GM19395 (cell line): ENCODE measurements around the gene G6PC3.
"Not testable (repeated sequence)": the region's sequence is repeated elsewhere in the genome, so short reads cannot be mapped to it uniquely, and the experiment has no call there.

ENCODE experiments used
- ATAC-seq: cut with Tn5 transposase; IDR thresholded peaks from one replicate; pipeline ENCODE4 v1.9.1; 2021; ENCODE audit warnings: mild to moderate bottlenecking, moderate library complexity; ENCODE audit not compliant: unreplicated experiment

G6PC3 gene

DNA sequence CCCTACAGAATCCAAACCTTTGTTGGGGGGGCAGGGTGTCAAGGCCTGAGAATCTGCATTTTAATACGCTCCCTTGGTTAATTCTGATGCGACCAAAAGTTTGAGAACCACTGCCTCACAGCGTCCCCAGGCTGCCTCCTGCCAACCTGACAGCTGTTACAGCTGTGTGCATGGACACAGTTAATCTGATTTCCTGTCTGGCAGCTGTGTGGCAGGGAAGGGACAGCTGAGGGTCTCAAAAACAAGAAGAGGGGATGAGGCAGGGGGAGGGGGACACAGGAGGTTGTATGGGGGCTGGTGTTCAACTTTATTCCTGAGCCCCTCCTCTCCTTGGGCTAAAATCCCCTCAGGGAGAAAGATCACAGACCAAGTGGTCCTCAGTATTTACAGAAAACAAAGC is 35.4 kb downstream of the G6PC3 start:
- no peak for ATAC-seq

DNA sequence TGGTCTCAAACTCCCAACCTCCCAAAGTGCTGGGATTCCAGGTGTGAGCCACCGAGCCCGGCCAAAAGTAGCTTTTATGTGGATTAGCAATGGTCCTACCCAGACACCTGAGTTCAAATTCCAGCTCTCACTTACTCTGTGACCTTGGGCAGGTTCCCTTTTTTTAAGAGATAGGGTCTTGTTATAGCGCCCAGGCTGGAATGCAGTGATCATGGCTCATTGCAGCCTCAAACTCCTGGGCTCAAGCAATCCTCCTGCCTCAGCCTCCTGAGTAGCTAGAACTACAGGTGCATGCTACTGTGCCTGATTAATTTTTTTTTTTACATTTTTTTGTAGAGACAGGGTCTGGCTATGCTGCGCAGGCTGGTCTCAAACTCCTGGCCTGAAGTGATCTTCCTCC is 36.3 kb downstream of the G6PC3 start:
- ATAC-seq, result no peak

DNA sequence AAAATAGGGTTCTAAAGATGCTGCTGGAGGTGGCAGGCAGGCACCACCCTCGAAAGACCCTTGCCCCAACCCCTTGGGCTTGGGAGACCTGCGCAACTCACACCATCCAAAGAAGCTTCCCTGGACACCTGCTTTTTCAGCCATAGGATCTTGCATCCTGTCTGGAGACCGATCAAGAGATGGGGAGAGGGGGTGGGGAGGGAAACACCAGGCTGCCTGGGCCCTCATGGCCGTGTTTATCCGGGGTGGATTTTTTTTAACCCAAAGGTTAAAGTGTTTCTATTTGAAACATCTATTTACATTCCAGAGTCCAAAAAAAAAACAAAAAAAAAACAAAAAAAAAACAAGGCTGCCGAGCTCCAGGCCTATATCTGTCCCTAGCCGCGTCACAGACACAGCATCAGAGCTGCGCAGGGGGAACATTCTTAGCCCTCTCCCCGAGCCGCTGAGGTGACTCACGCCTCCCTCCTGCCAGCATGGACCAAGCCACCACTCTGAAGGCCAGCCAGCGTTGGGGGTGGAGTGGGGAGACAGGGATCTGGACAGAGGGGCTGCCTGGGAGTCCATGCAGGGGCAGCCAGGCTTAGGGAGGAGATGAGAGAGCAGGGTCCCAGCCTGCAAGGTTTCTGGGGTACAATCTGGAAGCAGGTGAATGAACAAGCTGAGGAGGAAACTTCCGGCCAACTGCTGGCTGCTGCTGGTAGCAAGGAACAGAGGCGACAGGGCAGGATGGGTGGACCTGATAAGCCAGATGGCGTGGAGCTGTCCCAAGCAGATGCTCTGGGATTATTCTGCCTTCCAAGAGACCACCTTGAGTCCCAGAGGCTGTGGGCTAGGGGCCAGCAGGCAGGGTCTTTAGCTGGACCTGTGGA is 38.1 kb downstream of the G6PC3 start:
- no peak for ATAC-seq

DNA sequence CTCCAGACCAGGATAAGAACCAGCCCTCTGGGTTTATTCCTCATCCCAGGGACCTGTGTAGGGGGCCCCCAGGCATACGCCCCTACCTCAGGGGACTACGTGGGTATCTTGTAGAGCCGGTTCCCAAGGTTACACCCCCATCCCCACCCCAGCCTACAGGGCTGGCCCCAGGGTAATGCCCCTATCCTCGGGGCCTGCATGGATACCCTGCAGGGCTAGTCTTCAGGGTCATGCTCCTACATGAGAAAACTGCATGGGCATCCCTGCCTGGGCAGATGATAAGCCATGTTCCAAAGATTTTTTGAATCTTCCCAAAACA is 38.7 kb downstream of the G6PC3 start:
- ATAC-seq, result no peak

DNA sequence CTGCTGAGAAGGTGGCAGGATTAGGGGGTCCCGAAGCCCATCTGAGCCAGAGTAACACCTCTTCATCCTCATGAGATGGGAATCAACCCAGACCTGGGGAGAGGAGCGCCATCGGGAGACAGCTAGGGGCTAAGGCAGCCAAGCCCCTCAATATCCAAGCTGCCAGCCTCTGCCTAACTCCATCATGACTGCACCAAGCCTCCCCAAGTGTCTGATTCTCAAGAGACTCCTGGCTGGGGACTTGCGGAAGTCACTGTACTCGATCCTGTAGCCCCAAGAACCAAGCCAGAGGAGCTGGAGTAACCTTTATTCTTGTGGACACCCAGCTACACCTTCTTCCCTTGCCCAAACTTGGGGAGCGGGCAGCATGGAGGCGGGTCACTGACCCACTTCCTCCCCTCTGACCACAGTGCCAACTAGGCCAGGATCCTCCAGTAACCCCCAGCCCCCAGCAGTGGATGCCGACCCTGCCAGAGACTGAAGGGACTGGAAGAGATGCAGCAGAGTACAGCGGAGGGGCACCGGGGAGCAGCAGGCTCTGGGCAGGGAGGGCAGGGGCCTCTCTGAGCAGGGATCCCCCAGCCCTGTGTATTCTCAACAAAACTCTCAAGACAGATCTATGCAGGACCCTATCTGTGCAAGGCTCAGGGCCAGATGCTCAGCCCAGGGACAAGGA is 39.6 kb downstream of the G6PC3 start:
- no peak for ATAC-seq

DNA sequence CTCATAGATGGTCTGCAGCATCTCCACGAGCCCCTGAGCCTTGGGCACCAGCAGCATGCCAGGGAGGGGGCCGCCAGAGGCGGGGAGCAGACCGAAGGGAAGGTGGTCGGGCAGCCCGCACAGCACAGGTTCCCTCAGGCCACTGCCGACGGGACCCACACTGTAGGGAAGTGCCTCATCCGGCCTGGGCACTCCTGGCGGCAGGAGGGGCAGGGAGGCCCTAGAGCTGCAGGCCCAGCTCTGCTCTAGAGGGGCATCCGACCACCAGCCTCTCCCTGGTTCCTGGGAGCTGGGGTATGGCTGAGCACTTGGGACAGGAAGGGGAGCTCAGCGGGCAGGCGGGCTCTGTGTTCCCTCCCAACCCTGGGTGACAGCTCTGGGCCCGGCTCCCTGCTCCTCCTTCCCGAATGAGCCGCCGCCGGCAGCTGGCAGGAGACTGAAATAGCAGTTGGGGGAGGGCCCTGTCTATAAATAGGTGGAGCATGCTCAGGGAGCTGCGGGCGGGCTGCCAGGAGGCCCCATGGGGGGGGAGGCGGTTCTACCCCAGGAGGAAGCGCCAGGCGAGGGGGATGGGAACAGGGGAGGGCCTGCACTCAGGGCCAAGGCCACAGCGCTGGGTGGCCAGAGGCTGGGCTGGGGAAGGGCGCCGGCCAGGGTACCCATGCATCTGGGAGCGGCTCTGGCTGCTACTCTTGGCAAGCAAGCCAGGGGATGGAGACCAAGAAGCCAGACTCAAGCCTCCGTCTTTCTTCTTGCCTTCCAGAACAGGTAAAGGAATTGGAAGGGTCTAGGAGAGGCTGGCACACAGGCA is 40.5 kb downstream of the G6PC3 start:
- no peak for ATAC-seq

DNA sequence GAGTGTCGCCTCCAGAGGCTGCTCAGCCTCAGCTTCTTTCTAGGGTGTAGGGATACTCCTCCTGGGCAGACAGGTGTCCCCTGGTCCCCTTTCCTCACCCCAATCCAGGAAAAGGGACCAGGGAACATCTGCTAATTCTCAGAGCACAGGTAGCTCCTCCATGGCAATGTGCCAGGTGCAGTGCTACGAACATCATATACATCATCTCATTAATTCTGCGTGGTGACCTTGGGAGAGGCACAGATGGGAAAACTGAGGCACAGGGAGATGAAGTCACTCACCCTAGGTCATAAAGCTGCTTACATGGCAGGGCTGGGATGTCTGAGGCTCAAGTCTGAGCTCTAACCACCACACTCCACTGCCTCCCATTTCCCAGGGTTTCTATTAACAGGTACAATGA is 41.2 kb downstream of the G6PC3 start:
- no peak for ATAC-seq

DNA sequence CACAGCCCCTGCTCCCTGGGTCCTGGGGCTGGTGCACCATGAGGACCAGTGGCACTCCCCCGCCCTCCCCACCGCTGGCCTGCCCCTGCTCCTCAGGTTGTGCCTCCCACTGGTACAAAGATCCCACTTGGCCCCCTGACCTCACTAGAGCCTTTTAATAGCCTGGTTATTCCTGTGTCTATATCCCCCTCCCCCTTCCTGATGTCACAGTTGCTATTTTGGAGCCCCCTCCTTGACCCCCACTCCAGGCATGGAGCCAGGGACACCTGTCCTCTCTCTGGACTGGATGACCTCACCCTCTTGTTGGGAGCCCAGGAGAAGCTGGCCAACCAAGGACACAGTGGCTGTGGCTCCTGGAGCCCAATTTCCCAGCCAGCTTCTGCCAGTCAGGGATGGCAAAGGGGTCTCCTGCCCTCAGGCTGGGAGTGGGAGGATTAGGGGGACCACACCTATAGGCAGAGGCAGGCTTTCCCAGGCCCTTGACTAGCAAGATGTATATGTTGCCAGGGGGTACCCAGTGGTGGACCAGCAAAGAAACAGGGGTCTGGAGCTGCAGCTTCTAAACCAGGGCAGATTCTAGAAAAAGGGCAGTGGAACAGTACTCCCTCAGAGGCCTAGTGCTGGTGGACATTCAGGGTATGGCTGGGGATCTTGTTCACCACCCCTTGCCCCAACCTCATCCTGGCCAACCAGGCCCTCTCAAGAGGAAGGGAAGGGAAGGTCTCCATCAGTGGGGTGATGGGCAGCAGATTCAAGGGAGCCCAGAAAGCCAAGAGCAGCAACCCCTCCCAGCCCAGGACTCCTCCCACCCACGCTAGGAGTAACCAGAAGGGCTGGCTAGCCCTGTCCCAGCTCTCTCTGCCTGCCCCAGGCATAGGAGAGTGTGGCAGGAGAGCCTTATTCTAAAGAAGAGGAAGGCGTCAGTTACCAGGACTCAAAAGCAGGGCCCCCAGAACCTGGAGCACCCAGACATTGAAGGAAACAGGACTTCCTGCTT is 42.0 kb downstream of the G6PC3 start:
- no peak for ATAC-seq

DNA sequence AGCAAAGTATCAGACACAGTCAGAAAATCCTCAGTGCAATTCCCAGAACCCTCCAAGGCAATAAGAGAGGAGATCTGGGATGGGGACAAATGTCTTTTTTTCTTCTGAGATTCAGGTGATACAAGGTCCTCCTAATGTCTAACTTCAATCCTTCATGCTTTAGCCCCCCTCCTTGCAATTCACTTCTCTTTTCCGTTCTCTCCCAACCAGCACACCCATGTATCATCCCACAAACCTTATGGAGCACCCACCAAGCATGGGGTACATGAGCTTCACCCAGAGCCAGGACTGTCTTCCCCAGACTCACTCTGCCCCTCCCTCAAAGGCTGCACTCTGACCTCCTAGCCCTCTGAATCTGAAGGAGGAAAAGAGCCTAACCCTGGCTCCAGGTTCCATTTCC is 42.8 kb downstream of the G6PC3 start:
- no peak for ATAC-seq

DNA sequence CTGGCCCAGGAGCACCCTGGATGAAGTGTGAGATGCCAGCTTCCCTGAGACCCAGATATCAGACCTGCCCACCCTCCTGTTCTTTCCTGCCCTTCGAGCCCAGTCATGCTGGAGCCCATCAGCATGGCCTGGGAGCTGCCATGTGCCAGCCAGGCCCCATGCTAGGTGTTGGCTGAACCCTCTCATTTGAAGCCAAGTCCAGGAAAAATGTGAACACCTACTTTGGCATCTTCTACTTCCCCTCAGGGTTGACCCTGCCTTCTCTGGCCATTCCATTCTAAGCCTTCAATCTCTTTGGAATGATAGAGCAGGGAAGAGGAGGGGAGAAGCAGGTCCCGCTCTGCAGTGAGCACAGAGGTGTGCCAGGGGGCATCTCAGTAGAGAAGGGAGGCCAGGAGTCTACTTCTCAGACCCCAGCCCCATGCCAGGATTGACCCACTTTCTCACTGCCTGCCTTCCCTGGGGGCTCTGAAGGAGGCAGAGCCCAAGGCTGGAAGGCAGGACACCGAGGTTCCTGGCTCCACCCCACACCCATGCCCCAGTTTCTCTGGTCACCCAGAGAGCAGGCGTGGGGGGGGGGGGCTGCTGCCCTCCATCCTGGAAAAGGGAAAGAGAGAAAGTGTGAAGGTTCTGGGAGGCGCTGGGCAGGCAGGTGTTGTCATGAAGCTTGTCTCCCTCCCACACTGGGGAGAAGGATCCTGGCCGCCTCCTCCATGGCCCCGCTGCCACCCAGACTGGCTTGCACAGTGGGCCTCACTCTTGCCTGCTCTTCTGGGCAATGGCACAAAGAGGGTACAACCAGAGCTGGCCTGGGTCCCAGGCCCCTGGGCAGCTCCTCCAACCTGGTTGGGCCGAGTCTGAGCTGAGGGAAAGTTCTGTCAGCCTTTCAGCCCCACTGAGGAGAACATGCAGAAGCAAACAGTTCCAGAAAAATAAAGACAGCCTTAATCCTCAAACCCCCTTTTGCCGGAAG is 43.6 kb downstream of the G6PC3 start:
- ATAC-seq, result no peak

DNA sequence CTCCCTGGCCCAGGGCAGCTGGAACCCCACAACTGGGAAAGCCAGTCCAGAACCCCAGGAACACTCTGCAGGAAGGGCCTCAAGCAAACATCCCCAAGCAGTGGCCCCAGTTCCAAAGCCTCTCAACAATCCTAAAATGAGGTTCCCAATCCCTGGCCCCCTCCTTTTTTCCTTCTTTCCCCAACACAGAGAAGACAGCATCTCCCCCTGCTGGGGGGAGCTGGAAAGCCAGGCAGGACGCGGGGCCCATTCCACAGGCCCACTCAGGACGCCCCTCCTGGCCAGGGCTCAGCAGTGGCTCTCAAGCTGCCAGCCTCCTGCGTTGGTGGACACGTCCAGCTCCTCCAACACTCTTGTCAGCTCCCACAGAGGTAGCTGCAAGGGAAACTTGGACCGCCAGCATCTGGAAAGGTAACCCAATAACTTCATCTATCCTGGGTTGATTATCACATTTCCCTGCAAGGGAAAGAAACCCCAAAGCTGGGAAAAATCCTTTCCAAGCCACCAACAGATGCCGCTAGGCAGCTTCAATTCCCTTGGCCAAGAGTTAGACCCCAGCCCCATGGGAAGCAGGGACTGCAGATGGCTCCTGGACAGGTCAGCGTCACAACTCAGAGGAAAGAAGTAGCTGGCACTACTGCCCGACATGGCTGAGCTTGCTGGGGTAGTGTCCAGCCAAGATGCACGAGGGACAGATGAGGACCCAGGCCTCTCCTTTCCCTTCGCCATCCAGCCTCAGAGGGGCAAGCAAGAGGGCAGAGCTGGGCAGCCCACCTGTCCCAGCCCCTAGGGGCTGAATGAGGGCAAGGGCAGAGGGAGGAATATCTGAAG is 45.3 kb downstream of the G6PC3 start:
- ATAC-seq, result no peak

DNA sequence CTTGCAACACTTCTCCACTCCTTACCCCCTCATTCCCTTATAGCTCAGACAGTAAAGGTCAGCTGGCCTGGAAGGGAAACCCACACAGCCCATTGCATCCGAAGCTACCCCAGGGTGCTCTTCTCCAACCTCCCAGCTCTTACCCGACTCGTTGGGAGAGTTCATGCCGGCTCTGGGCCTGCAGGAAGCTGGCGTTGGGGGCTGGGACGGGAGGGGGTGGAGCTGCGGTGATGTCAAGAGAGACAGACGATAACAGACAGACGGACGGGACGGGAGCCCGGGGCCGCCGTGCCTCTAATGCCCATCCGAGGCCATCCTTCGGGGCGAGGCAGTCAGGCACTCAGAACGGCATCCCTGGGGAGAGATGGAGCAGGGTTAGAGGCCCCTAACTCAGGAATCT is 46.8 kb downstream of the G6PC3 start:
- ATAC-seq, result no peak

DNA sequence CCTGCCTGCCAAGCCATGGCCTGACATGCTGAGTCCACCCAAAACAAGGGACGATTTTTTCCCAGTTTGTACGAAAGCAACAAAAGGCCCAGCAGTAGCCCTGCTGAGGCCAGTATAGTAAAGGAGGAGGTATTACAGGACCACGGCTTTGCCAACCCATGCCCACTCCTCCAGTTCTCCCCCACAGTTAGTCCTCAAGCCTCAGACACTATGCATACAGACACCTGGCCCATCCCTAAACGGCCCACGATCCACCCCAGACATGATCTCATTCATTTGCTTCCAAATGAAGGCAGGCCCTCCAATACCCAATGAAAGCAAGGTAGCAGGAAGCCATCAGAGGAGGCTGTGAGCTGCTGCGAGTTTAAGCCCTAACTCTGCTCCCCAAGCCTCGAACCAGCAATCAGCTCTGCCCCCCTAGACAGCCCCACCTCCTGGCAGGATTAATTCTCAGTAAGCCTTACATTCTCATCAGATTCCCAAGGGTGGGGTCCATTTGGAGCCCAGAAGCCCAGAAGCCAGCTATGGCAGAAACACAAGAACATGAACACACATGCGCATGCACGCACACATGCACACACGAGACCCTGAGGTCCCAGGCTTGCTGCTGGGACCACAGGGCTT is 48.0 kb downstream of the G6PC3 start:
- ATAC-seq, result no peak

DNA sequence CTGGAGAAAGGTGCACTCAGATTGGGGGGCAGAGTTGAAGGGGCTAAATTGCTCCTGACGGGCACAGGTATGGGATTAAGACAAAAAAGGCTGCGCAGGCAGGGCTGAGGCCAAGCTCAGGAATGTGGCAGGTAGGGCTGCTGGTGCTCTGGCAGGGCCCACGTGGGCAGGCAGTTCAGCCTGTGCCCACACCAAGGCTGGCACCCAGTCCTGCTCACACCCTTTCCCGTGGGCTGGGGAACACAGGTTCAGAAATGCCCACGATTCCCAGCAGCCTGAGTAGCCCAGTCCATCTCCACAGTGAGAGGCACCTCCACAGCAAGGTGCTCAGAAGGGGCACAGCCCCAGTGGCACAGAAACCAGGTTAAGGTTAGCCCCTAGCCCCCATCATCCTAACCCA is 48.5 kb downstream of the G6PC3 start:
- no peak for ATAC-seq

DNA sequence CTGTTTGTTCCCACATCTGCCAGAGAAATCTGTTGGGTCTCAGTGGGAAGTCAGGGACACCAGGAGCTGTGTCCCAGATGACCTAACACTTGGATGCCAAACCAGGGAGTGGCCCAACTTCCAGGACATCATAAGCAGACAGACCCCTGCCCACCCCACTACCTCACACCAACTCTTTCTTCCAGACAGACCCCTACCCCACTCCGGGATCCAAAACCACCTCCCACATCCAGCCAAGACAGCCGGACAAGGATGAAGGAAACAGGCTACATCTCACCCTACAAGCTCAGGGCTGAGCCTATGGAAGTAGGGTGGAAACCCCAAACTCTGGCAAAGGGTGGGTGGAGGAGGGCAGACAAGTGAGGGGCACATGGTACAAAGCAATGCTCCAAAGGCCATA is 49.3 kb downstream of the G6PC3 start:
- ATAC-seq, result no peak

DNA sequence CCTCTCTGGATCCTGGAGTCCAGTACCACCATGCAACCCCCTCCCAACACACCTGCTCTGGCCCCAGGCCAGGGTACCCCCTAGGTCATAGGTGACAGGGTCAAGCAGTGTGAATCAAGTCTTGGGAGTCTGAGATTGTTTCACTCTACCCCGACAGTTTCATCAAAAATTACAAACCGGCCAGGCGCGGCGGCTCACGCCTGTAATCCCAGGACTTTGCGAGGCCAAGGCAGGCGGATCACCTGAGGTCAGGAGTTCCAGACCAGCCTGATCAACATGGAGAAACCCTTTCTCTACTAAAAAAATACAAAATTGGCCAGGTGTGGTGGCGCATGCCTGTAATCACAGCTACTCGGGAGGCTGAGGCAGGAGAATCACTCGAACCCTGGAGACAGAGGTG is 49.7 kb downstream of the G6PC3 start:
- not testable (repeated sequence) for ATAC-seq

DNA sequence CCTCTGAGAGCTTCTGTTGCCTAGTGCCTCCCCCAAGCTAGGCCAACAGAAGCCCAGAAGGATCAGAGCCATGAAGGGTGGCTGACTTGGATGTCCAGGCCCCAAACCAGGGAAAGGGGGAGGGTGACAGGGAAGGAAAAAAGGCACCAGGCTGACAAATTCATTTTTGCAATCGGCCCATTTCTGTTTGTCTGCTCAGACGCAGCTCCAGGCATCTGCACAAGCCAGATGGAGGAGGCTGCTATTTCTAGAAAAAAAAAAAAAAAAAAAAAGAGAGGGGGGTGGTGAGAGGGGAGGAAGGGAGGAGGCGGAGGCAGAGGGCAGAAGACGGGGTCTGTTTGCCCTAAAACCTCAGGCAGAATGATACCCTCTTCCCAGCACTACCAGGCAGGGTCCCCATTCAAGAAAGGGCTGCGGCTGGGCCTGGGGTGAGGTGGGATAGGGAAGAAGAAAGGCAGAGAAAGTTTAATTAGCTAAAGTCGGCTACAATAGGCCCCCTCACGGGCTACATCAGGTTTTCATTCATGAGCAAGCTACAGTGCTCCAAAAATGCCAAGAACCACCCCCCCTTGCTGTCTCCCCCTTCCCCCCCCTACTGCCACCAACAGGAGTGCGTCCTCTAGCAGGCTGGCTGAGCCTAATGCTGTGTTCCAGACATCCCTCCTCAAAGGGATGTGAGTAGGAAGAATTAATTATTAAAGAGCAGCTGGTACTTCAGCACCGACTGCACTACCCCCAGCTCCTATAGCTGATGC is 50.5 kb downstream of the G6PC3 start:
- no peak for ATAC-seq
